ENCODE measurements around the gene SPRING1. TPM values are rescaled to one million over a fixed set of nuclear protein-coding genes. Genes with fewer than 3 reads are reported as not detected.
"Not testable (repeated sequence)": the region's sequence is repeated elsewhere in the genome, so short reads cannot be mapped to it uniquely, and the experiment has no call there.

The SPRING1 gene
- polyA plus RNA-seq, 2 of the 4 experiments (the other 2 are of a cell fraction): 11.2 to 17.4 TPM

GRCh38 chr12:116745554-116745953 lies 7.7 kb upstream of the SPRING1 start:
- FAIRE-seq: no peak

GRCh38 chr12:116744766-116745165 lies 6.9 kb upstream of the SPRING1 start:
- no peak for DNase-seq (ENCODE audit: low read depth in 1 of 2, low spot score in 1 of 2)
- H3K9me3 ChIP-seq: no peaks in the 10 kb centered on the region
- no peak overlapping the region for H3K4me3 ChIP-seq
- WGBS (ENCODE audit: missing lambda C conversion rate): 94% methylated on average over 3 of the region's 3 CpGs
- TF ChIP-seq TP53 (CRISPR knock-in tag; IDR thresholded peaks at IDR 0.05) (no peak), EHMT2 (IDR thresholded peaks at IDR 0.05; ENCODE audit: low read depth) (no peak)
- no peak overlapping the region for H3K27ac ChIP-seq
- ChIA-PET CTCF (no interaction called here), POLR2A (no interaction called here)
- no peak overlapping the region for H3K4me2 ChIP-seq
- no peaks in the 10 kb centered on the region for H3K4me1 ChIP-seq
- no peak for ATAC-seq
- FAIRE-seq: no peak

More at GRCh38 chr12:116745554-116745953, 7.7 kb upstream of the SPRING1 start:
- Histone ChIP-seq H3K4me2 (no peak overlapping the region), H3K4me1 (no peaks in the 10 kb centered on the region), H3K4me3 (no peak overlapping the region), H3K27ac (no peak overlapping the region), H3K9me3 (no peaks in the 10 kb centered on the region)
- 93% methylated on average over 4 of the region's 4 CpGs for WGBS (ENCODE audit: missing lambda C conversion rate)
- ChIA-PET POLR2A (no interaction called here), CTCF (interaction anchor here (1.1 kb wide), 1 partner anchor 137 kb away, joined by 3 read pairs; no protein-coding TSS in a partner anchor)
- DNase-seq (ENCODE audit: low read depth in 1 of 2, low spot score in 1 of 2) (no peak), ATAC-seq (no peak)
- TF ChIP-seq HOXB5 (CRISPR knock-in tag; IDR thresholded peaks at IDR 0.05) (no peak), RAD21 (conservative IDR thresholded peaks at IDR 0.05 in 1 of 2, IDR thresholded peaks at IDR 0.05 in 1 of 2) (no peak), REST (IDR thresholded peaks at IDR 0.05) (no peak), BCL3 (IDR thresholded peaks at IDR 0.05) (no peak), ZNF302 (CRISPR knock-in tag; IDR thresholded peaks at IDR 0.05) (no peak), CHD2 (IDR thresholded peaks at IDR 0.05; ENCODE audit: low read length, partially characterized antibody) (no peak), RFX5 (IDR thresholded peaks at IDR 0.05) (no peak)

- H3K4me1 ChIP-seq; DNase-seq (ENCODE audit: low read depth in 1 of 2, low spot score in 1 of 2); FAIRE-seq; POLR2A ChIA-PET; ATAC-seq; H3K27ac ChIP-seq; H3K4me2 ChIP-seq; H3K4me3 ChIP-seq; H3K9me3 ChIP-seq: not testable (repeated sequence)
- CTCF ChIA-PET: interaction anchor here (0.6 to 0.9 kb wide), 3 partner anchors 100 to 241 kb away, joined by 3 read pairs; no protein-coding TSS in a partner anchor
- 79% methylated on average over 2 of the region's 2 CpGs for WGBS (ENCODE audit: missing lambda C conversion rate)
Measured at GRCh38 chr12:116742787-116743186, 4.9 kb upstream of the SPRING1 start.

- ChIA-PET CTCF (no interaction called here), POLR2A (no interaction called here)
- H3K27ac ChIP-seq: no peak overlapping the region
- WGBS (ENCODE audit: missing lambda C conversion rate): 74% methylated on average over 7 of the region's 7 CpGs
- H3K4me2 ChIP-seq: no peak overlapping the region; the same call in 2 of the 3 replicates
- no peaks in the 10 kb centered on the region for H3K9me3 ChIP-seq
- ATAC-seq: no peak
- H3K4me3 ChIP-seq: no peak overlapping the region
- TF ChIP-seq MYC (IDR thresholded peaks at IDR 0.05; ENCODE audit: borderline replicate concordance, low read length) (no peak), HOXB13 (CRISPR knock-in tag; IDR thresholded peaks at IDR 0.05; ENCODE audit: low read depth) (no peak), USF2 (IDR thresholded peaks at IDR 0.05) (no peak), E2F6 (IDR thresholded peaks at IDR 0.05; ENCODE audit: borderline replicate concordance, low read depth) (no peak), ZSCAN20 (CRISPR knock-in tag; IDR thresholded peaks at IDR 0.05) (no peak), ESRRA (IDR thresholded peaks at IDR 0.05; ENCODE audit: borderline replicate concordance, low read length) (no peak), ELK1 (IDR thresholded peaks at IDR 0.05; ENCODE audit: low read depth, low read length) (no peak), EP300 (IDR thresholded peaks at IDR 0.05) (no peak), GATA3 (IDR thresholded peaks at IDR 0.05; ENCODE audit: borderline replicate concordance) (no peak), FOSL2 (IDR thresholded peaks at IDR 0.05) (no peak), FOSL2 (CRISPR knock-in tag; IDR thresholded peaks at IDR 0.05) (no peak), JUNB (IDR thresholded peaks at IDR 0.05) (no peak), HEYL (CRISPR knock-in tag; IDR thresholded peaks at IDR 0.05) (no peak)
- no peak for FAIRE-seq
- H3K4me1 ChIP-seq: peaks cover 13% of the 10 kb centered on the region; the same call in 2 of the 3 replicates
- no peak for DNase-seq (ENCODE audit: low read depth in 1 of 2, low spot score in 1 of 2)
Measured at GRCh38 chr12:116739381-116739887, 1.6 kb upstream of the SPRING1 start.
